ENCODE measurements around the gene CFD.
"Not testable (repeated sequence)": the region's sequence is repeated elsewhere in the genome, so short reads cannot be mapped to it uniquely, and the experiment has no call there.

The CFD gene

DNA sequence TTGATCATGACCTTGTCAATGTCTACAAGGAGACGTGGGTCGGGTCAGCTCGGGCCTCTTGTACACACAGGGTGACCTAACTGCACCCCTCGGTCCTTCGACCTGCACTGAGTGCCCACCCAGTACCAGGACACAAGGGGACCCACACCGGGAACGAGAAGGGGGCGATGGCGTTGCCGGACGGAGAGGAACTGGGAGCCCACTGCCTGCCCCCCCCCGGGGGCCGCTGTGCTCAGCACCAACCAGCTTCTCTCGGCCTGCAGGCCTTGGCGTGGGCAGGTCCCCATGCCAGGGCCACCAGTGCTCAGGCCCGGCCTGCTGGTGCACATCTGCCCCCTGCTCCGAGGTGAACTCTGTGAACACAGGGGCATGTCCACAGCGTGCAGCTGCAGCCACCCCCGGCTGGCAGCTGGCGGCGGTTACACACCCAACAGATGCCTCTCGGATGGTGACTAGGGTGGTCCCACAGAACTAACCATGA is 14.1 kb downstream of the CFD start:
- DNase-seq: no peak

DNA sequence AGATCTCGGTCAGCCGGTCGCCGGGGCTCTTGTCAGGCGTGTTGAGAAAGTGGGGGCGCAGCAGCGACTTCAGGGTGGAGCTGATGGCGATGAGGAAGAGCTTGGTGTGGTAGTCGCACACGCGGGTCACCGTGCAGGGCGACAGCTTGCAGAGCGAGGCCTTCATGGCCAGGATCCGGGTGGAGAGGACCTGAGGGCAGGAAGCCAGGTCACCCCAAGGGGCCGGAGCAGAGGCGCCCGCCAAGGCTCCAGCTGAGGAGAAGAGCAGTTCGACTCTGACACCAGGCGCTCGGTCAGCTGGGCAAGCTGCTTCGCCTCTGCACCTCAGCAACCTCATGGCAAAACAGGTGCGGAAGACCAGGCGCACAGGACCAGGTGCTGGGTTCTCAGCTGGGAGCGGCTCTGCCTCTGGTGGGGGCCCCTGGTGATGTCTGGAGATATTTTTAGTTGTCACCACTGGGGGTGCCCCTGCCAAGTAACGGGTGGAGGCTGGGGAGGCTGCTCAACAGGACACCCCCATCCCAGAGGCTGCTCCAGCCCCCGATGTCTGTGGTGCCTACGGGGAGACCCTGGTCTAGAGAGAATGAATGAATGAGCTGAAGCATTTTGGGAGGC is 15.9 kb downstream of the CFD start:
- no peak for DNase-seq

DNA sequence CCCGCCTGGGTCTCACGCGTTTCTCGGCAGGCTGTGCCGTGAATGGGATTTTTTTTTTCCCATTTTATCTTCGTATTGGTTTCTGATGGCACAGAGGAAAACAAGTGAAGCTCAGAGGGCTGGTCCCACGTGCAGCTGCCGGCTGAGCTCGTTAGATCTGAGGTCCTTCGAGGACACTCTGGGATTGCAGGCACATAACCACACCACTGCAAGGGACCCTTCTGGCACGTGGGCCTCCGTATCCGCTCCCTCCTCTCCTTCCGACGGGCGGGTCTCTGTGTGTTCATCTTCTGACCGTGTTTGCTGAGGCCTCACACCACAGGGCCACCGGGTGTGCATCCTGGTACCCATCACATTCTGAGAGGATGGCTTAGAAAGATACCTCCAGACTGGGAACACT is 16.6 kb downstream of the CFD start:
- no peak for DNase-seq

GRCh38 chr19:876780-877314 is 17.4 kb downstream of the CFD start:
- no peak for DNase-seq

- DNase-seq: not testable (repeated sequence)
These were observed 18.7 kb downstream of the CFD start for GRCh38 chr19:877992-878660.

DNA sequence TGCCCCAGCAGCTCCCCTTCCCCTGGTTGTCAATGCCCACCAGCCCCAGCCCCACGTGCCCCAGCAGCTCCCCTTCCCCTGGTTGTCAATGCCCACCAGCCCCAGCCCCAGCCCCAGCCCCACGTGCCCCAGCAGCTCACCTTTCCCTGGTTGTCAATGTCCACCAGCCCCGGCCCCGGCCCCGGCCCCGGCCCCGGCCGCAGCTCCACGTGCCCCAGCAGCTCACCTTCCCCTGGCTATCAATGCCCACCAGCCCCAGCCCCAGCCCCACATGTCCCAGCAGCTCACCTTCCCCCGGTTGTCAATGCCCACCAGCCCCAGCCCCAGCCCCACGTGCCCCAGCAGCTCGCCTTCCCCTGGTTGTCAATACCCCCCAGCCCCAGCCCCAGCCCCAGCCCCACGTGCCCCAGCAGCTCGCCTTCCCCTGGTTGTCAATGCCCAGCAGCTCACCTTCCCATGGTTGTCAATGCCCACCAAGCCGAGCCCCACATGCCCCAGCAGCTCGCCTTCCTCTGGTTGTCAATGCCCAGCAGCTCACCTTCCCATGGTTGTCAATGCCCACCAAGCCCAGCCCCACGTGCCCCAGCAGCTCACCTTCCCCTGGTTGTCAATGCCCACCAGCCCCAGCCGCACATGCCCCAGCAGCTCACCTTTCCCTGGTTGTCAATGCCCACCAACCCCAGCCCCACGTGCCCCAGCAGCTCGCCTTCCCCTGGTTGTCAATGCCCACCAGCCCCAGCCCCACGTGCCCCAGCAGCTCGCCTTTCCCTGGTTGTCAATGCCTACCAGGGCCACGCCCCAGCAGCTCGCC is 19.5 kb downstream of the CFD start:
- not testable (repeated sequence) for DNase-seq

- DNase-seq: no peak
These were observed 20.4 kb downstream of the CFD start for GRCh38 chr19:879711-880438.

DNA sequence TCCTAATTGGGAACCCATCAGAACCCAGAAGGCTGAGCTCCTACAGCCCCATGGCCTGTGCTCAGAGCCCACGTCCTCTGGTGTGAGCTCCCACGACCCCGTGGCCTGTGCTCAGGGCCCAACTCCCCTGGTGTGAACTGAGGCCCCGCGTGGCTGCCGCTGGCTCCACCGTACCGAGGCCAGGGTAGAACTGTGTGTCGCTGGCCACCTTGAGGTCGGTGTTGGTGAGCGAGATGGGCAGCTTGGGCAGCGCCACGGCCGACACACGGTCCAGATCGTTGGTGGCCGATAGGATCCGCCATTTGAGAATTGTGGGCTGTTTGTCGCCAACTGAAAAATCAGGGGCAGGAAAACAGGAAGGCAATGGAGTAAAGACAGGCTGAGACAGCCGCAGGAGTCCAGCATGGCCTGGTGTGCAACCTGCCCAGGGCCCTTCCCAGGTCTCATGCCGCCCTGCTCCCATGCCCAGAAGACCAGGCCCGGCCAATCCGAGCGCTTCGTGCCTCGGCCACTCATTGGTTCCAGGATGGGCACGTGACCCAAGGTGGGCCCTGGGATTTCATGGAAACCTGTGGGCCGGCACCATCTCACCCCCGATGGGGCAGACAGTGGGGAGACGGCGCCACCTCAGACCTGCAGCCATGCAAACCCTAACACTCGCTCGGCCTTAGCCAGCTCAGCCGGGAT is 22.1 kb downstream of the CFD start:
- DNase-seq: no peak

GRCh38 chr19:882871-883497 is 23.5 kb downstream of the CFD start:
- DNase-seq: no peak

GRCh38 chr19:883661-884211 is 24.3 kb downstream of the CFD start:
- DNase-seq: no peak

DNA sequence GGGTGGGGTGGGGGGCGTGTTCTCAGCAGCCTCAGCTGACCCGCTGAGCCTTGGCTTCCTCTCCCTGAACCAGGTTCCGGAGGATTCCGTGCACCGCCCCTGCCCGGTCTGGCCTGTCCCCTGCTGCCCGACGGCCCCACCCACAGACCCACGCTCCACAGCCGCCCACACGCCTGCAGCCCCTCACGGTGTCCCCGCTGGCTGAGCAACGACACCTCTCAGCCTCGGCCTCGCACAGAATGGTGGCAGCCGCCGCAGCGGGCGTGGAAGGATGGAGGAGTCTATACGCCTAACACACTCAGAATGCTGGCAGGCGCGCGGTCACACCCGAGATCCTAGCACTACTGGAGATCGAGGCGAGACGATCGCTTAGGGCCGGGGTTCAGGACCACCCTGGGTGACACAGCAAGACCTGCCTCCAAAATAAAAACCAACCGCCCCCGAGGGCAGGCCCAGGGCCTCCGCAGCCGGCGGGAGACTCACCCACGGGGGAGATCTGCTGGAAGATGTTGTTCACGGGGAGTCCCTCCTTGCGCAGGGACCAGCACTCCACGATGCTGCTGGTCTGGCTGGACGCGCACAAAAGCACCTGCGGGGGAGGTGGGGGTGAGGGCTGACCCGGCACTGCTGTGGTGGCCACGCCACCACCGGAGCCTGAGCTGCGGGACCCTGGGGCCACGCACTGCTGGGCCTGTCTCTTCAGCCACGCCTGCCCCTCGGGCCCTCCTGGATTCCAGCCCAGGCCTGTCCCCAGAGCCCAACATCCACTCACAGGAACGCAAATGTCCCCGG is 25.2 kb downstream of the CFD start:
- no peak for DNase-seq

DNA sequence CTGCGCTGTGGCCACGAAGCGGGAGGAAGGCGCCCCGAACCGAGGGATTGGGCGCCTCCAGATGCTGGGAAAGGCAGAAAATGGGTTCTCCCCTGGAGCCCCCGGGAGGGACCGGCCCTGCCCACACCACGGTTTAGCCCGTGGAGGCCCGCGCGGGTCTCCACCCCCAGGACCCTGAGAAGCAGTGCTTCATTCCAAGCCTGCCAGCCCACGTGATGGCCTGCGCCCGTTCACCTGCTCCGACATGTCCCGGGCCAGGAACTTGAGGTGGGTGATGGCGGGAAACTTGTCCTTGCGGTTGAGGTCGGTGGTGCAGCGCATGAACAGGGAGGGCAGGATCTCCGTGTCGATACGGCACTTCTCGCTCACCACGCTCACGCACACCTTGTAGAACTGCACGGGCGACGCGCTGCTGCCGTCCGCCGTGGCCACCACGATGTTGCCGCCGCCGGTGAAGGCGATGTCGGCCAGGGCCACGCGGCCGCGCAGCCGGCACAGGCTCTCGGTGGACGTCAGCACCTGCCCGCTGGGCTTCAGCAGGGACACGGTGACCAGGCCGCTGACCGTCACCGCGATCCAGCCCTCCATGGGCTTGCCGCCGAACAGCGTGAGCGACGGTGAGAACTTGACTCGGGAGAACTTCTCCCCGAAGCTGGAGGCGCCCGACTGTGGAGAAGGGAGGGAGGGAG is 26.2 kb downstream of the CFD start:
- no peak for DNase-seq

DNA sequence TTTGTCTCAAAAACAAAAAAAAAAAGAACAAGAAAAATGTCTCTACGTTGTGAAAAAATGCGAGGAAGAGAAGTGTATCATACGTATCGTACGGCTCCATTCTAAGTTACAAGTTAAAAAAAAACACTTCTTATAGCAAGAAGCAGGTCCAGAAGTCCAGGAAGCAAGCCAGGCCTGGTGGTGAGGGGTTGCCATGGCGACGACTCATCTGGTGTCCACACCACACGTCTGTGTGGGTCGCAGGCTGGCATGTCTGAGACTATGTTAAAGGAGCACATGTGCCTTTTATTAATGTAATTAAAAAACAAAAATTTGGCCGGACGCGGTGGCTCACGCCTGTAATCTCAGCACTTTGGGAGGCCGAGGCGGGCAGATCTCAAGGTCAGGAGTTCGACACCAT is 27.6 kb downstream of the CFD start:
- DNase-seq: no peak

GRCh38 chr19:887599-887998 is 28.1 kb downstream of the CFD start:
- DNase-seq: no peak

- DNase-seq: no peak
These were observed 29.3 kb downstream of the CFD start for GRCh38 chr19:888581-889385.

DNA sequence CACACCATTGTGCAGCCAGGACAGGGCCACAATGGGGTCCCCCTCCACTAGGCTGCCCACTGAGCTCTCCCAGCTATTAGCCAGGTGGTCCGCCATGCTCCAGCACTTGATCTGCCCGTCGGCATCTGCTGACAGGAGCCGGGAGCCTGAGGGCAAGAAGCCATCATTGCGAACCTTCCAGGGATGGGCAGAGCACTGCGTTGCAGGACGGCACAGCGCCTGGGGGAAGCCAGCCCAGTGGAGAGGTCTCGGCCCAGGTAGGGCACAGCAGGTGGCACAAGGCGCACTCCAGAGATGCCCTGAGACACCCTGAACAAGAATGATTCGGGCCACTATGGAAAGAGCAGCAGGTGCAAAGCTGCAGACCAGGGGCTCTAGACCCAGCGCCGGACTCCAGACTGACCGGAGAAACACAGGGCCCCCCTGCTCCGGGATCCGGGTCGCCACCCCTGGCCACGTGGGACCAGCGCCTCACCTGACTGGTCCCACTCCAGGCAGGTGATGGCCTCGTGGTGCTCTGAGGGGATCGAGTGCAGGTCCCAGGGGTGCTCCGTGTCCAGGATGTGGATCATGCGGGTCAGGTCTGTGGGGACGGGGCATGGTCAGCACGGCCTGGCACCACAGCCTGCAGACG is 30.3 kb downstream of the CFD start:
- DNase-seq: no peak

DNA sequence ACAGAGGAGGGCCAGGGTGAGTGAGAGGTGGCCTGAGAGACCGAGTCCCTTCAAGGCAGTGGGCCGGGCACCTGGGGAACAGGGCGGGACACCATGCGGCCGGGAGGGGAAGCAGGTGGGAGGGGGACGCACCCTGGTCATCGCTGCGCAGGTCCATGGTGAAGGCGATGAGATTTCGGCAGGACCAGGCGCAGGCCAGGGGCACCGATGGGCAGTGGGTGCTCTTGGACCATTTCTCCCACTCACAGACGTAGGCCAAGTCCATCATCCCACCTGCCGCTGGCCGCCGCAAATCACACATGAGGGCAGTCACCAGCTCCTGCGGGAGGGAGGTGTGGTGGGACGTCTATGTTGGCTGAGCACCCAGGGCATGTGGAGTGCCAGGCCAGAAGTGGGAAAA is 31.4 kb downstream of the CFD start:
- no peak for DNase-seq

DNA sequence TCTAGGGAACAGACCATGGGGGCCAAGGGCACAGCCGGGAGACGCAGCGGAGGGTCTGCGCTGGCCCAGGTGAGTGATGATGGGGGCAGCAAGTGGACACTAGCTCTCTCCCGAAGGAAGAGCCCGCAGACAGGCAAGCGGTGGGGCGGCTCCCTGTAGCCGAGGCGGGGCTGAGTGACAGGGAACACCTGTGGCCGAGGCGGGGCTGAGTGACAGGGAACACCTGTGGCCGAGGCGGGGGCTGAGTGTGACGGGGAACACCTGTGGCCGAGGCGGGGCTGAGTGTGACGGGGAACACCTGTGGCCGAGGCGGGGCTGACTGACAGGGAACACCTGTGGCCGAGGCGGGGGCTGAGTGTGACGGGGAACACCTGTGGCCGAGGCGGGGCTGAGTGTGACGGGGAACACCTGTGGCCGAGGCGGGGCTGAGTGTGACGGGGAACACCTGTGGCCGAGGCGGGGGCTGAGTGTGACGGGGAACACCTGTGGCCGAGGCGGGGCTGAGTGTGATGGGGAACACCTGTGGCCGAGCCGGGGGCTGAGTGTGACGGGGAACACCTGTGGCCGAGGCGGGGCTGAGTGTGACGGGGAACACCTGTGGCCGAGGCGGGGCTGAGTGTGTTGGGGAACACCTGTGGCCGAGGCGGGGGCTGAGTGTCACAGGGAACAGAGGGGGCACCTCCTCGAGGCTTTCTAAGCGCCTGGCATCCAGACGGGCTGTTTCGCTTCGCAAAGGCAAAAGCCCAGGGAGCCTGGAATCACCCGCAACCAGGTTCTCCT is 32.1 kb downstream of the CFD start:
- peak; percentile 52 for DNase-seq
